ENCODE data around the gene PPARG. TPM values are rescaled to one million over a fixed set of nuclear protein-coding genes. Genes with fewer than 3 reads are reported as not detected.
A peak's percentile ranks its signal among the peaks of the same experiment; 100 is the strongest.

Gene PPARG
- total RNA-seq, 1 experiment from 2014 or later, result 61.5 TPM

DNA sequence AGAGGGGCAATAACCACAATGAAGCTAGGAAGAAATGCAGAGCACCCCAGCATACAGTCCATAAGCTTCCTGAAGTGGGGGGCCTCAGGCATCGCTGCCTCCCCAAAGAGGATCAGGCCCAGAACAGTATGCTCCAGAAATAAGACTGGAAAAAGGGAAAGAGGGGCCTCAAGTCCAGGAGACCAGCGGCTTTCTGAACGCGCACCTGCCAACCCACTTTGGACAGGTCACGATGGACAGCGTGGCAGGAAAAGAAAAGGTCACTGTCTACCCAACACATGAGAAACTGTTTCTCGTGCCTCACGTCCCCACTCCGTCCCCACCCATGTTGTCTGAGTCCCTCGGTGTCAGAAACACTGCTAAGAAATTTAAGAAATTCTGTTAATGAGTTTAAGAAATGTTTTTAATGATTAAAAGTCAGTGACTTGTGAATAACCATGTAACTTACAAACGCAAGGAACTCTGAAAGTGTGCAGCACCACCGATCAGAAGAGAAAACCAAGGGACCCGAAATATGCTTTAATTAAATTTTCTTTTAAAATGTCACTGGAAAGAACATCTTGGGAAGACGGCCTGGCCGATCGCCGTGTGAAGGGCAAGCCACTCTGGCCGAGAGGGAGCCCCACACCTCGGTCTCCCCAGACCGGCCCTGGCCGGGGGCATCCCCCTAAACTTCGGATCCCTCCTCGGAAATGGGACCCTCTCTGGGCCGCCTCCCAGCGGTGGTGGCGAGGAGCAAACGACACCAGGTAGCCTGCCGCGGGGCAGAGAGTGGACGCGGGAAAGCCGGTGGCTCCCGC lies 1.7 kb upstream of the PPARG start:
- POLR2A ChIA-PET (ENCODE audit: unreplicated experiment), result interaction anchor here (0.5 to 1.0 kb wide), 3 partner anchors 70 to 152 kb away, joined by 3 to 4 read pairs (median 3); no protein-coding TSS in a partner anchor
- DNase-seq, result peak in 1 of 2 experiments; percentile 35

DNA sequence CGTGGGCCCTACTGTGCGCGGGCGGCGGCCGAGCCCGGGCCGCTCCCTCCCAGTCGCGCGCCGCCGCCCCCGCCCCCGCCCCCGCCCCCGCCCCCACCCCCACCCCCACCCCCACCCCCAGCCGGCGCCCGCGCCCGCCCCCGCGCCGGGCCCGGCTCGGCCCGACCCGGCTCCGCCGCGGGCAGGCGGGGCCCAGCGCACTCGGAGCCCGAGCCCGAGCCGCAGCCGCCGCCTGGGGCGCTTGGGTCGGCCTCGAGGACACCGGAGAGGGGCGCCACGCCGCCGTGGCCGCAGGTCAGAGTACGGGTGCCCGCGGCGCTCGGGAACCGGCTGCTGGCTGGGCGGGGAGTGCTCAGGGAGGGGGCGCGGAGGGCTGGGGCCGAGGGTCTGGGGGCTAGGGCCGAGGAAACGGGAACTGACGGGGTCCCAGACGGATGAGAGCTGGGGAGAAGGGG lies 1.1 kb upstream of the PPARG start:
- Histone ChIP-seq H3F3A (ENCODE audit: insufficient read depth, low read depth) (peaks cover 21% of the 10 kb centered on the region), H2AFZ (peak overlapping the region; percentile 88), H3K4me3 (peak overlapping the region; percentile 85), H3K9me2 (ENCODE audit: insufficient read depth) (no peaks in the 10 kb centered on the region), H4K20me1 (ENCODE audit: insufficient read depth) (no peaks in the 10 kb centered on the region; the same call in 1 of the 2 replicates), H3K4me2 (peak overlapping the region; percentile 99), H3K4me1 (replicated peaks; ENCODE audit: insufficient read depth) (peaks cover 26% of the 10 kb centered on the region), H3K79me2 (ENCODE audit: low read depth) (peaks cover 60% of the 10 kb centered on the region), H3K27ac (peak overlapping the region; percentile 91), H3K27me3 (ENCODE audit: insufficient read depth, low read depth) (no peaks in the 10 kb centered on the region), H3K9me3 (ENCODE audit: insufficient read depth, low read depth) (peaks cover 9% of the 10 kb centered on the region), H3K36me3 (ENCODE audit: low read depth) (peaks cover 24% of the 10 kb centered on the region)
- TF ChIP-seq CTCF (conservative IDR thresholded peaks at IDR 0.05) (no peak), EZH2 (IDR thresholded peaks at IDR 0.05; ENCODE audit: low read depth) (no peak)
- peak in 1 of 2 experiments; percentile 54 for DNase-seq
- intact Hi-C loops (cut with micrococcal nuclease; ENCODE audit: unreplicated experiment), result loop anchor here (1.0 to 5.0 kb wide), 5 partner anchors 55 to 191 kb away; no protein-coding TSS in a partner anchor
- no TSS peak for BruUV-seq (replicated peaks)
- ChIA-PET CTCF (no interaction called here), POLR2A (ENCODE audit: unreplicated experiment) (interaction anchor here (0.5 kb wide), 1 partner anchor 132 kb away, joined by 3 read pairs; no protein-coding TSS in a partner anchor)

More for the DNA sequence above, 1.7 kb upstream of the PPARG start:
- peaks cover 20% of the 10 kb centered on the region for H3K36me3 ChIP-seq (ENCODE audit: low read depth)
- H4K20me1 ChIP-seq (ENCODE audit: insufficient read depth), result no peaks in the 10 kb centered on the region; the same call in 1 of the 2 replicates
- no peaks in the 10 kb centered on the region for H3K9me2 ChIP-seq (ENCODE audit: insufficient read depth)
- peaks cover 9% of the 10 kb centered on the region for H3K9me3 ChIP-seq (ENCODE audit: insufficient read depth, low read depth)
- H3K4me3 ChIP-seq, result peak overlapping the region; percentile 60
- H2AFZ ChIP-seq, result peak overlapping the region; percentile 88
- peaks cover 21% of the 10 kb centered on the region for H3F3A ChIP-seq (ENCODE audit: insufficient read depth, low read depth)
- CTCF ChIA-PET, result interaction anchor here (1.1 kb wide), 1 partner anchor 66 kb away, joined by 3 read pairs; no protein-coding TSS in a partner anchor
- intact Hi-C loops (cut with micrococcal nuclease; ENCODE audit: unreplicated experiment), result loop anchor here (1.0 to 5.0 kb wide), 3 partner anchors 55 to 148 kb away; no protein-coding TSS in a partner anchor
- peak overlapping the region; percentile 54 for H3K27ac ChIP-seq
- peak overlapping the region; percentile 93 for H3K4me2 ChIP-seq
- TF ChIP-seq CTCF (conservative IDR thresholded peaks at IDR 0.05), result 0 out of 2 replicates have a peak, but pooled peaks have one; percentile 24
- TF ChIP-seq EZH2 (IDR thresholded peaks at IDR 0.05; ENCODE audit: low read depth), result no peak
- H3K4me1 ChIP-seq (replicated peaks; ENCODE audit: insufficient read depth), result peaks cover 19% of the 10 kb centered on the region
- peaks cover 53% of the 10 kb centered on the region for H3K79me2 ChIP-seq (ENCODE audit: low read depth)
- no TSS peak for BruUV-seq (replicated peaks)
- H3K27me3 ChIP-seq (ENCODE audit: insufficient read depth, low read depth), result no peaks in the 10 kb centered on the region

DNA sequence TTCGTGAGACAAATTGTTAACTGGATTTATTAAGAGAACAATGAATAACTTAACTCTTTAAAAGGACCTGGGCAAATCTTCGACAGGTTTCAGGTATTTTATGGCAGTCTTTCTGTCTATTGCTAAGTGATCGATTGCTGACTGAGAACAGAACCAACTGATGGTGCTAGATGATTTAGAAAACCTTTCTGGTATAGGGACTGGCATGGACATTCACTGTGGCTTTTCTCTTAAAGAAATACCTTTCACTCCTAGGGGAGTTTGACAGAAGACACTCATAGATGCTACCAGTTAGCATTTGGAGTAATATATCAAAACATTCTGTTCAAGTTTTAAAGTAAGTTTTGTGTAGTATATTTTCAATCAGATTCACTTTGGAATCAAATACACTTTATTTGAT lies 654 bp downstream of the PPARG start:
- Histone ChIP-seq H3K4me1 (replicated peaks; ENCODE audit: insufficient read depth) (peaks cover 43% of the 10 kb centered on the region), H3K4me2 (peak overlapping the region; percentile 99), H3K27ac (peak overlapping the region; percentile 91), H2AFZ (no peak overlapping the region), H3K4me3 (peak overlapping the region; percentile 85), H3K36me3 (ENCODE audit: low read depth) (peaks cover 35% of the 10 kb centered on the region), H3K27me3 (ENCODE audit: insufficient read depth, low read depth) (no peaks in the 10 kb centered on the region), H3K9me3 (ENCODE audit: insufficient read depth, low read depth) (peaks cover 9% of the 10 kb centered on the region), H3F3A (ENCODE audit: insufficient read depth, low read depth) (peaks cover 32% of the 10 kb centered on the region), H4K20me1 (ENCODE audit: insufficient read depth) (peaks cover 4% of the 10 kb centered on the region; the same call in 1 of the 2 replicates), H3K79me2 (ENCODE audit: low read depth) (peaks cover 77% of the 10 kb centered on the region), H3K9me2 (ENCODE audit: insufficient read depth) (no peaks in the 10 kb centered on the region)
- ChIA-PET POLR2A (ENCODE audit: unreplicated experiment) (interaction anchor here (0.6 kb wide), 1 partner anchor 119 kb away, joined by 3 read pairs; no protein-coding TSS in a partner anchor), CTCF (no interaction called here)
- no peak for TF ChIP-seq CTCF (conservative IDR thresholded peaks at IDR 0.05)
- no peak for TF ChIP-seq EZH2 (IDR thresholded peaks at IDR 0.05; ENCODE audit: low read depth)
- intact Hi-C loops (cut with micrococcal nuclease; ENCODE audit: unreplicated experiment), result loop anchor here (1.0 to 5.0 kb wide), 5 partner anchors 57 to 189 kb away; no protein-coding TSS in a partner anchor
- no peak for DNase-seq
- no TSS peak for BruUV-seq (replicated peaks)
